CD4-positive, alpha-beta T cell treated with Interleukin-4 for 4 hours (primary cell): ENCODE data around the gene LAMA5.

Source experiments
- DNase-seq: peaks from one replicate; pipeline ENCODE4 v3.0.0-alpha.2; 2020

Gene LAMA5

GRCh38 chr20:62311832-62312661 lies 55.1 kb downstream of the LAMA5 start:
- DNase-seq: no peak

GRCh38 chr20:62311150-62311549 lies 56.0 kb downstream of the LAMA5 start:
- DNase-seq: no peak

- DNase-seq: no peak
These were observed 56.4 kb downstream of the LAMA5 start for GRCh38 chr20:62310757-62311121.

- no peak for DNase-seq
These were observed 57.0 kb downstream of the LAMA5 start for GRCh38 chr20:62309947-62310756.

- no peak for DNase-seq
These were observed 57.7 kb downstream of the LAMA5 start for GRCh38 chr20:62309198-62309944.

- no peak for DNase-seq
These were observed 58.9 kb downstream of the LAMA5 start for GRCh38 chr20:62308102-62308822.

GRCh38 chr20:62307226-62308101 lies 59.6 kb downstream of the LAMA5 start:
- DNase-seq: no peak

- no peak for DNase-seq
These were observed 60.5 kb downstream of the LAMA5 start for GRCh38 chr20:62306414-62307187.

- no peak for DNase-seq
These were observed 61.2 kb downstream of the LAMA5 start for GRCh38 chr20:62305765-62306413.

- no peak for DNase-seq
These were observed 61.9 kb downstream of the LAMA5 start for GRCh38 chr20:62305149-62305764.

- DNase-seq: no peak
These were observed 62.6 kb downstream of the LAMA5 start for GRCh38 chr20:62304331-62305148.

- DNase-seq: no peak
These were observed 63.5 kb downstream of the LAMA5 start for GRCh38 chr20:62303340-62304226.

- DNase-seq: no peak
These were observed 64.1 kb downstream of the LAMA5 start for GRCh38 chr20:62303062-62303339.

- peak; percentile 96 for DNase-seq
These were observed 64.6 kb downstream of the LAMA5 start, which contains the start of gene ADRM1 for GRCh38 chr20:62302341-62303061. ADRM1 (plus strand) TSS chr20:62302997; CDS start chr20:62303569, 572 bp downstream.

GRCh38 chr20:62301773-62302340 lies 65.3 kb downstream of the LAMA5 start:
- DNase-seq: peak; percentile 88

GRCh38 chr20:62301111-62301668 lies 65.9 kb downstream of the LAMA5 start:
- no peak for DNase-seq

GRCh38 chr20:62300319-62300718 lies 66.8 kb downstream of the LAMA5 start:
- no peak for DNase-seq
